ENCODE measurements around the gene MACF1.
"Not testable (repeated sequence)": the region's sequence is repeated elsewhere in the genome, so short reads cannot be mapped to it uniquely, and the experiment has no call there.

MACF1 gene

DNA sequence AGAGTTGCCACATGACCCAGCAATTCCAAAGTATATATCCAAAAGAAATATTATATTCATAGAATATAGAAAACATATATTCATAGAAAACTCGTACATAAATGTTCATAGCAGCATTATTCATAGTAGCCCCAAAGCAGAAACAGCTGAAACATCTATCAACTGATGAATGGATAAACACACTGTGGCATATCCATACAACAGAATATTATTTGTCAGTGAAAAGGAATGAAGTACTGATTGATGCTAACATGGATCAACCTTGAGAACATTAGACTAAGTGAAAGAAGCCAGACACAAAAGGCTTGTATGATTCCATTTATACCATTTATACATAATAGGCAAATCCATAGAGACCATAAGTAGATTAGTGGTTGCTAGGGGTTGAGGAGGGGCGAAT is 21.7 kb upstream of the MACF1 start:
- no peak for DNase-seq

- DNase-seq = peak; percentile 68
Observed at GRCh38 chr1:39183503-39184353, 20.8 kb upstream of the MACF1 start.

GRCh38 chr1:39184354-39184818 is 20.1 kb upstream of the MACF1 start:
- no peak for DNase-seq

DNA sequence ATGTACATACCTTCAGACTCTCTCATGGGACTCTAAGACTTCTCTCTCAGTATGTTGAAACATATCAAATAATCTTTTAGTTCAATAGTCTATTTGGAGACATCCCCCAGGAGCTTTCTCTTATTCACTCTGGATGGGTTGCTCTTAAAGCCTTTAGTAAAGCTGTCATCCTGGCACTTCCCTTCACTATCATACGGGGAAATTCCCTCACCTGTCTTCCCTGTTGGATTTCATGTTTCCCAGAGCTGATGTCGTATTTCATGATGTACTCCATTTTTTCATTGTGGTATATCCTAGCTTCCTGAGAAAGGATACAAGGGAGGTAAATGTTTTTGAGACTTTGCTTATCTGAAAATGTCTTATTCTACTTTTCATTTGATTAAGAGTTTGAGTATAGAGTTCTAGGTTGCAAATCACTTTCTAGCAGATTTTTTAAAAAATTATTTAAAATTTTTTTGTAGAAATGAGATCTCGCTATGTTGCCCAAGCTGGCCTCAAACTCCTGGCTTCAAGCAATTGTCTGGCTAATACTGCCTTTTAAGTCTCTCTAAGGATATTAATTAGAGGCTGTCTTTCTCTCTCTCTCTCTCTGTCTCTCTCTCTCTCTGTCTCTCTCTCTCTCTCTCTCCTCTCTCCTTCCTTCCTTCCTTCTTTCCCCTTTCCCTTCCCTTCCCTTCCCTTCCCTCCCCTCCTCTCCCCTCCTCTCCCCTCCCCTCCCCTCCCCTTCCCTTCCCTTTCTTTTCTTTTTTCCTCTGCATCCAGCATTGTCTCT is 17.0 kb upstream of the MACF1 start:
- no peak for DNase-seq

DNA sequence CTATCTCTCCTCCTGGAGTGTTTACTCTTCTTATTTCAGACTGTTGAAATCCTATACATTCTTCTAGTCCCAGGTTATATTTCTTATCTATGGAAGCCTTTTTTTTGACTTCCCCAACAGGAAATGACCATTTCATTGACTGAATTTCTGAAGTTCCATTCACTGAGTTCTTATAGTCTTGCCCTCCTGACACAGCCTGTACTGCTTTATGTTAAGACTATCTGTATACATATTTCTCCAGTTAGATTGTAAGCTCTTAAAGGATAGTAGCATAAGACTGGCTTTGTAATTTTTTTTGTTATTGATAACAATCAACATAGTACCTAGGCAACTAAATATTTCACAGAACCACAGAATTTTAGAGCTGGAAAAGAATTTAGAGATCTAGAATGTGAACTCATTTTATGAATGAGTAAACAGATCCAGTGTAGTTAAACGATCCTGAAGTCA is 14.9 kb upstream of the MACF1 start:
- DNase-seq = no peak

- no peak for DNase-seq
Observed at GRCh38 chr1:39190096-39190495, 14.4 kb upstream of the MACF1 start.

DNA sequence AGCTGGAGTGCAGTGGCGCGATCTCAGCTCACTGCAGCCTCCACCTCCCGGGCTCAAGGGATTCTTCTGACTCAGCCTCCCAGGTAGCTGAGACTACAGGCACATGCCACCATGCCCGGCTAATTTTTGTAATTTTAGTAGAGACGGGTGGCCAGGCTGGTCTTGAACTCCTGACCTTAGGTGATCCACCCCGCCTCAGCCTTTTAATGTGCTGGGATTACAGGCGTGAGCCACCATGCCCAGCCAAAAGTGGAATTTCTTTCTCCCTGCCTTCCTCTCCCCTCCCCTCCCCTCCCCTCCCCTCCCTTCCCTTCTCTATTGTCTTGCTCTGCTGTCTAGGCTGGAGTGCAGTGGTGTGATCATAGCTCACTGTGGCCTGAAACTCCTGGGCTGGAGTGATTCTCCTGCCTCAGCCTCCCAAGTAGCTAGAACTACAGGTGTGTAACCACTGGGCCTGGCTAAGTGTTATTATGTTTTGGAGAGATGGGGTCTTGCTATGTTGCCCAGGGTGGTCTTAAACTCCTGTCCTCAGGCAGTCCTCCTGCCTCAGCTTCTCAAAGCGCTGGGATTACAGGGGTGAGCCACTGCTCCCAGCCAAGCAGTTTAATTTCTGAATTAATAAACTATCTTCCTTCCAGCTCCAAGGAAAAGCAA is 10.0 kb upstream of the MACF1 start:
- no peak for DNase-seq

GRCh38 chr1:39195166-39196111 is 9.1 kb upstream of the MACF1 start:
- DNase-seq = no peak

GRCh38 chr1:39196244-39197215 is 8.0 kb upstream of the MACF1 start:
- peak; percentile 42 for DNase-seq

GRCh38 chr1:39199593-39199992 is 4.9 kb upstream of the MACF1 start:
- DNase-seq = no peak

- peak; percentile 16 for DNase-seq
Observed at GRCh38 chr1:39205102-39205780, 746 bp downstream of the MACF1 start.

DNA sequence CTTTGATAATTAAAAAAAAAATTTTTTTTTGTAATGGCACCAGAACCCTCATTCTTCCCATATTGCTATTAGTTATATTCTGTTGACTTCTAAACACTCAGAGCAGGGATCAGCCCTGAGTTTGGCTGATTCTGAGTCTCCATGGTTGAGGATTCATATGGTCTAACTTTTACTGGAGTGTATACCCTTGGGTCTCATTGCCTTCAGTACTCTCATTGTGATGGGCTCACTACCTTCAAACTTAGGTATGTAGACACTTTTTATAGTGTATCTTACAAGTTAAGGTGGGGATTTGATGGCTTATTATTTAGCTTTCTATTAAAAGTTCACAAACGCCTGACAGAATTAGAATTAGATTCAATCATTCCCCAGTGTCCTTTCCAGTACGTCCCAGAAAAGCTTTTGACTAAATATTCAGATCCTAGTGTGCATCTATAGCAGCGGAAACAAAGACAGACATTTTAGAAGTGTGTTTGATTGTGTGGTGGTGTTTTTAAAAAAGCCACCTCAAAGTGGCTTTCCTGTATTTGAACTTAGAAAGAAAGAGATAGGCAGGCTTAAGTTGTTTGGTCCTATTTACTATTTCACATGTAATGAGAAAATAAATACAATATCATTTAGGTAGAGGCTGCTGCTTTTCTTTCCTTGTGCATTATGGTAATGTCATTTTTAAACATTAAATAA is 1.4 kb downstream of the MACF1 start:
- DNase-seq = no peak

GRCh38 chr1:39208360-39208759 is 3.9 kb downstream of the MACF1 start:
- not testable (repeated sequence) for DNase-seq

- DNase-seq = no peak
Observed at GRCh38 chr1:39210649-39211048, 6.2 kb downstream of the MACF1 start.

DNA sequence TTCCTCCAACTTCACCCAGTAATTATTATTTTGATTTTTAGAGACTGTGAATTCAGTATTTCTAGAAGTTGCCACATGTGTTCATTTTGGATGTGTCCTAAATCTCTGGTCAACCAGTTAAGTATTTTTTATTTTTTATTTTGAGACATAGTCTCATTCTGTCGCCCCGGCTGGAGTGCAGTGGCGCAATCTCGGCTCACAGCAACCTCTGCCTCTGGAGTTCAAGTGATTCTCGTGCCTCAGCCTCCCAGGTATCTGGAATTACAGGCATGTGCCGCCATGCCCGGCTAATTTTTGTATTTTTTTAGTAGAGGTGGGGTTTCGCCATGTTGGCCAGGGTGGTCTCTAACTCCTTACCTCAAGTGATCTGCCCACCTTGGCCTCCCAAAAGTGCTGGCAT is 8.0 kb downstream of the MACF1 start:
- DNase-seq = no peak

DNA sequence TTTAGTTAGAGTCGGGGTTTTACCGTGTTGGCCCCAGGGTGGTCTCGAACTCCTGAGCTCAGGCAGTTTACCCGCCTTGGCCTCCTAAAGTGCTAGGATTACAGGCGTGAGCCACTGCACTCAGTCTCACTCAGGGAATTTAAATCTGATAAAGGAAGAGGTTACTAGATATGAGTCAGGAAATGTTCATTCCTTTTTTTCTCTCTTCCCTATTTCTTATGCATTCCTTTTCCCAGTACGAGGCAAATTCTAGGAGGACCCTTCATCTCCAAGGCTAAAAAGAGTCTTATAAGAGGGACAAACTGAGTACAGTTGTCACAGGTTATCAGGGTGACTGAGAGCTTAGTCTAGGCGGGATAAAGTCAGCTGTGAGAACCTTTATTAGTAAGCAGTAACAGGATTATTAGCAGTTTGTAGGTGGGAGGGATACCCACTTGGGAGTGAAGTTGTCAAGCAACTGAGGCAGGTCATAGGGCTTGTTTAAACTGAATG is 9.1 kb downstream of the MACF1 start:
- no peak for DNase-seq

DNA sequence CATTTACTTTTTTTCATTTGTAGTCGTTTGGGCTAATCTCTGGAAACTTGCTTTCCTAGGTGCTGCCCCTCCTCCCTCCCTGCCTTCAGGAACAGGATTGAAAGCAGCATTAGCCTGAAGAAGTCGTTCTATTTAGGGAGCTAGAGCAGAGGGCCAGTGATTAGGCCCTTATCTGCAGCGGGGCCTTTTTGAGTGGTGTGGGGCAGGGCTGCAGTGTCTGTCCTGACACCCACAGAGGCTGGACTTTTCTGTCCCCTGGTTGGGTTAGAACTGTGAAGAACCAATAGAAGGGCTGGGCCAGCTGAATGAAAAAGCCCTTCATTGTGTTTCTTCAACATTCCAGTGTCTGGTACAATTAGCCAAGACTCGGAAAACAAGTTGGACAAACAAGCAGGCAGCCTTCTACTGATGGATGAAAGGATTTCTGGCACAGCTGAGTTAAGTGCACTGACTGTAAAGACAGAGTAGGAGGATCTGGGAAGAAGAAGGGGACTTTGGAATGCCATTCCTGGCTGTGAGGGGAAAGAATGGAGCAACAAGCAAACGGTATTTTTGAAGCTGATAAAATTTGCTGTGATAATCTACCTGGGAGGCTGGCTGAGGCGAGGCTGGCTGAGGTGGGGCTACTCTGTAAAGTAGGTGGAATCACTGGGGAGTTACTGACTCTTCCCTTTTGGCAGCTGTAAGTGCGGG is 9.7 kb downstream of the MACF1 start:
- DNase-seq = no peak

DNA sequence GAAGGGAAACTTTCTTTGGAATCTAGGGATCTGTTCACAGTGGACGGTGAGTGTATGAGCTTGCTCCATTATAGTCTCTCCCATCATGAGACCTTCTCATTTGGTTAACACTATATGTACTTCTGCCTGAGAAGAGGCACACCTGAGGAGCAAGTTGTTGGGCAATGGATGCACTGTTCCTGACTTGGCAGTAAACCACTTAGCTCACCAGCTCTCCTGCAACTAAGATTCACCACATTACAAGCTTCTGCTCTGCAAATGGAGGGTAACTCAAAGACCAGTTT is 10.2 kb downstream of the MACF1 start:
- no peak for DNase-seq
